Mesenchymal stem cell (in vitro differentiated cells and primary cell): ENCODE results near the gene LRRC51.

ENCODE experiments used
- DNase-seq: peaks from one replicate; pipeline ENCODE4 v3.0.0-alpha.2; 2013
- H2AFZ ChIP-seq: one replicate; pipeline ENCODE4 v1.6.1; 2013; ENCODE audit warnings: low read depth, mild to moderate bottlenecking, control low read depth, inconsistent platforms, low read length, moderate library complexity
- H2AK5ac ChIP-seq: 2 replicates; pipeline ENCODE4 v1.6.1; 2013; ENCODE audit warnings: low read length, moderate library complexity, mild to moderate bottlenecking, inconsistent platforms; ENCODE audit not compliant: severe bottlenecking
- H2BK120ac ChIP-seq: one replicate; pipeline ENCODE4 v1.6.1; 2013; ENCODE audit warnings: low read depth, mild to moderate bottlenecking, inconsistent platforms, low read length, moderate library complexity
- H2BK12ac ChIP-seq, 2 experiments: one replicate each; pipeline ENCODE4 v1.6.1; 2013; ENCODE audit warnings: inconsistent platforms in 2 of 2, low read length in 2 of 2, mild to moderate bottlenecking in 2 of 2, moderate library complexity in 2 of 2, control low read depth in 1 of 2
- H2BK15ac ChIP-seq: one replicate; pipeline ENCODE4 v1.6.1; 2013; ENCODE audit warnings: mild to moderate bottlenecking, low read depth, inconsistent platforms; ENCODE audit not compliant: poor library complexity, severe bottlenecking
- H2BK5ac ChIP-seq: 2 replicates; pipeline ENCODE4 v1.6.1; 2013; ENCODE audit warnings: low read depth, mild to moderate bottlenecking, low read length, control low read depth, inconsistent platforms; ENCODE audit not compliant: poor library complexity, severe bottlenecking
- H3K14ac ChIP-seq, 2 experiments: one replicate each; pipeline ENCODE4 v1.6.1; 2013; ENCODE audit warnings: inconsistent platforms in 2 of 2, low read length in 2 of 2, control low read depth in 1 of 2, mild to moderate bottlenecking in 1 of 2, moderate library complexity in 1 of 2
- H3K18ac ChIP-seq, 2 experiments: one replicate each; pipeline ENCODE4 v1.6.1; 2013; ENCODE audit warnings: inconsistent platforms in 2 of 2, low read length in 2 of 2, control low read depth in 1 of 2, low read depth in 1 of 2, mild to moderate bottlenecking in 1 of 2
- H3K23ac ChIP-seq, 2 experiments: one replicate each; pipeline ENCODE4 v1.6.1; 2013; ENCODE audit warnings: inconsistent platforms in 2 of 2, low read length in 2 of 2, mild to moderate bottlenecking in 2 of 2, moderate library complexity in 2 of 2, control low read depth in 1 of 2
- H3K27ac ChIP-seq: 2 replicates; pipeline ENCODE4 v1.5.1; 2013; ENCODE audit warnings: mild to moderate bottlenecking, moderate library complexity, low read length, control low read depth, inconsistent platforms; ENCODE audit not compliant: poor library complexity, severe bottlenecking
- H3K27me3 ChIP-seq, 2 experiments: 2 replicates each; pipeline versions ENCODE4 v1.6.1 to v1.7.0; 2013; ENCODE audit warnings: low read length in 2 of 2, mild to moderate bottlenecking in 2 of 2, moderate library complexity in 2 of 2, control low read depth in 1 of 2, inconsistent platforms in 1 of 2; ENCODE audit not compliant: control insufficient read depth in 1 of 2, insufficient read depth in 1 of 2
- H3K36me3 ChIP-seq, 2 experiments: 2 replicates each; pipeline versions ENCODE4 v1.6.1 to v1.7.0; 2013; ENCODE audit warnings: low read length in 2 of 2, control low read depth in 1 of 2, inconsistent platforms in 1 of 2, low read depth in 1 of 2, mild to moderate bottlenecking in 1 of 2; ENCODE audit not compliant: insufficient read depth in 2 of 2, control insufficient read depth in 1 of 2
- H3K4ac ChIP-seq, 2 experiments: one replicate each; pipeline ENCODE4 v1.6.1; 2013; ENCODE audit warnings: inconsistent platforms in 2 of 2, low read length in 2 of 2, mild to moderate bottlenecking in 2 of 2, moderate library complexity in 2 of 2, control low read depth in 1 of 2, low read depth in 1 of 2
- H3K4me1 ChIP-seq: 2 replicates; pipeline ENCODE4 v1.6.1; 2013; ENCODE audit warnings: low read depth, low read length, control low read depth; ENCODE audit not compliant: control insufficient read depth, insufficient read depth
- H3K4me2 ChIP-seq: 2 replicates; pipeline ENCODE4 v1.6.1; 2013; ENCODE audit warnings: low read length, mild to moderate bottlenecking, inconsistent platforms; ENCODE audit not compliant: poor library complexity, severe bottlenecking
- H3K4me3 ChIP-seq, 2 experiments: 2 replicates each; pipeline versions ENCODE4 v1.5.1 to v1.7.0; 2013; ENCODE audit warnings: low read length in 2 of 2, mild to moderate bottlenecking in 2 of 2, control low read depth in 1 of 2, low read depth in 1 of 2; ENCODE audit not compliant: insufficient read depth in 1 of 2
- H3K79me1 ChIP-seq: replicated peaks from 2 replicates; pipeline ENCODE4 v1.6.1; 2013; ENCODE audit warnings: mild to moderate bottlenecking, control low read depth, low read length, inconsistent platforms; ENCODE audit not compliant: poor library complexity, severe bottlenecking
- H3K9ac ChIP-seq: 2 replicates; pipeline ENCODE4 v1.7.0; 2013; ENCODE audit warnings: mild to moderate bottlenecking, low read length, moderate library complexity
- H3K9me3 ChIP-seq: 2 replicates; pipeline ENCODE4 v1.7.0; 2013; ENCODE audit warnings: mild to moderate bottlenecking, low read length; ENCODE audit not compliant: control insufficient read depth
- H4K8ac ChIP-seq: one replicate; pipeline ENCODE4 v1.6.1; 2013; ENCODE audit warnings: inconsistent platforms, mild to moderate bottlenecking, low read length, moderate library complexity
- H4K91ac ChIP-seq: one replicate; pipeline ENCODE4 v1.6.1; 2013; ENCODE audit warnings: mild to moderate bottlenecking, low read length, inconsistent platforms
- WGBS: methylation state at CpG from one replicate; pipeline ENCODE4 v1.1.7; 2013; ENCODE audit warnings: mixed read lengths; 5-methylcytosine and 5-hydroxymethylcytosine counted together

The LRRC51 gene

GRCh38 chr11:72135891-72136683, 55.4 kb downstream of the LRRC51 start:
- Histone ChIP-seq H3K9me3 (peaks cover 4% of the 10 kb centered on the region), H3K4ac (peak overlapping the region in 1 of 2 experiments; percentile 37), H3K36me3 (peaks cover 0 to 13% of the 10 kb centered on the region in 2 experiments), H3K4me2 (no peak overlapping the region), H3K23ac (no peak overlapping the region), H3K4me3 (no peak overlapping the region), H2BK5ac (no peak overlapping the region), H2AK5ac (no peak overlapping the region), H3K14ac (no peak overlapping the region), H3K27ac (peak overlapping the region; percentile 9), H3K9ac (no peak overlapping the region), H4K8ac (no peak overlapping the region), H4K91ac (no peak overlapping the region), H2BK12ac (no peak overlapping the region), H2BK15ac (no peak overlapping the region), H2AFZ (no peak overlapping the region), H3K18ac (no peak overlapping the region), H3K4me1 (peaks cover 5% of the 10 kb centered on the region), H3K79me1 (no peaks in the 10 kb centered on the region), H3K27me3 (peaks cover 0 to 4% of the 10 kb centered on the region in 2 experiments), H2BK120ac (no peak overlapping the region)
- 82% methylated on average over 14 of the region's 14 CpGs for WGBS
- DNase-seq = no peak

GRCh38 chr11:72136684-72137262, 56.1 kb downstream of the LRRC51 start:
- H2BK12ac ChIP-seq = no peak overlapping the region
- H3K27ac ChIP-seq = no peak overlapping the region
- H3K14ac ChIP-seq = no peak overlapping the region
- peaks cover 5% of the 10 kb centered on the region for H3K4me1 ChIP-seq
- no peak overlapping the region for H3K23ac ChIP-seq
- no peak overlapping the region for H2BK5ac ChIP-seq
- no peak overlapping the region for H3K4ac ChIP-seq
- peaks cover 0 to 13% of the 10 kb centered on the region in 2 experiments for H3K36me3 ChIP-seq
- H2AFZ ChIP-seq = no peak overlapping the region
- H3K79me1 ChIP-seq = no peaks in the 10 kb centered on the region
- H2AK5ac ChIP-seq = no peak overlapping the region
- no peak overlapping the region for H4K91ac ChIP-seq
- H3K27me3 ChIP-seq = peaks cover 0 to 4% of the 10 kb centered on the region in 2 experiments
- H3K4me3 ChIP-seq = no peak overlapping the region
- 94% methylated on average over 4 of the region's 4 CpGs for WGBS
- H3K9me3 ChIP-seq = peaks cover 4% of the 10 kb centered on the region
- no peak overlapping the region for H2BK120ac ChIP-seq
- no peak overlapping the region for H3K18ac ChIP-seq
- H4K8ac ChIP-seq = no peak overlapping the region
- no peak for DNase-seq
- H2BK15ac ChIP-seq = no peak overlapping the region
- no peak overlapping the region for H3K9ac ChIP-seq
- H3K4me2 ChIP-seq = no peak overlapping the region

- H3K27ac ChIP-seq = no peak overlapping the region
- 84% methylated on average over 11 of the region's 12 CpGs for WGBS
Observed at GRCh38 chr11:72138821-72139390, 58.3 kb downstream of the LRRC51 start.

GRCh38 chr11:72139500-72139899, 58.9 kb downstream of the LRRC51 start:
- Histone ChIP-seq H3K9ac (no peak overlapping the region), H2AFZ (no peak overlapping the region), H2AK5ac (no peak overlapping the region), H3K4me2 (no peak overlapping the region), H3K36me3 (peaks cover 0 to 13% of the 10 kb centered on the region in 2 experiments), H4K91ac (no peak overlapping the region), H2BK12ac (no peak overlapping the region), H3K4ac (no peak overlapping the region), H3K18ac (no peak overlapping the region), H4K8ac (no peak overlapping the region), H3K23ac (no peak overlapping the region), H3K9me3 (peaks cover 4% of the 10 kb centered on the region), H3K79me1 (no peaks in the 10 kb centered on the region), H2BK5ac (no peak overlapping the region), H3K27ac (no peak overlapping the region), H3K27me3 (no peaks in the 10 kb centered on the region), H2BK120ac (no peak overlapping the region), H2BK15ac (no peak overlapping the region), H3K4me3 (no peak overlapping the region), H3K4me1 (peaks cover 5% of the 10 kb centered on the region), H3K14ac (no peak overlapping the region)
- DNase-seq = no peak
- WGBS = 96% methylated on average over 8 of the region's 11 CpGs

More at GRCh38 chr11:72138821-72139390, 58.3 kb downstream of the LRRC51 start:
- no peak overlapping the region for H3K4me3 ChIP-seq
- H3K36me3 ChIP-seq = peaks cover 0 to 13% of the 10 kb centered on the region in 2 experiments
- H3K18ac ChIP-seq = no peak overlapping the region
- H2BK15ac ChIP-seq = no peak overlapping the region
- no peak overlapping the region for H4K8ac ChIP-seq
- H3K79me1 ChIP-seq = no peaks in the 10 kb centered on the region
- no peak for DNase-seq
- H3K4me1 ChIP-seq = peaks cover 5% of the 10 kb centered on the region
- no peak overlapping the region for H2AK5ac ChIP-seq
- no peak overlapping the region for H4K91ac ChIP-seq
- no peak overlapping the region for H2AFZ ChIP-seq
- peaks cover 4% of the 10 kb centered on the region for H3K9me3 ChIP-seq
- H3K9ac ChIP-seq = no peak overlapping the region
- no peak overlapping the region for H2BK5ac ChIP-seq
- H3K23ac ChIP-seq = no peak overlapping the region
- H2BK120ac ChIP-seq = no peak overlapping the region
- no peak overlapping the region for H3K4ac ChIP-seq
- H3K14ac ChIP-seq = no peak overlapping the region
- H2BK12ac ChIP-seq = no peak overlapping the region
- H3K27me3 ChIP-seq = no peaks in the 10 kb centered on the region
- H3K4me2 ChIP-seq = no peak overlapping the region
